Panc1 (cell line): ENCODE data around the gene TMOD1. TPM values are rescaled to one million over a fixed set of nuclear protein-coding genes. Genes with fewer than 3 reads are reported as not detected.

Experiments
- ATAC-seq: fragments of 200-7000 bp; cut with Tn5 transposase; 2 replicates; pipeline ENCODE4 v1.9.1; 2020; ENCODE audit warnings: mild to moderate bottlenecking, moderate library complexity
- BruUV-seq: library from RNA; stranded (reverse); fragments of 400-500 nt; replicated peaks from 2 replicates; lab custom pipeline; 2021; lab: Mats Ljungman, UMichigan
- CTCF ChIA-PET: fragments of 300-600 bp; sonication (Branson Sonifier 250); formaldehyde crosslinking; loops from one replicate; lab custom pipeline; 2022; ENCODE audit warnings: antibody characterized with exemption; lab: Charles Lee
- POLR2A ChIA-PET: fragments of 300-600 bp; sonication (Branson Sonifier 250); formaldehyde crosslinking; loops from one replicate; lab custom pipeline; 2022; ENCODE audit warnings: antibody characterized with exemption; lab: Charles Lee
- DNase-seq: peaks from one replicate; pipeline ENCODE4 v3.0.0-alpha.2; 2010; ENCODE audit warnings: low read depth, low spot score
- H3K27ac ChIP-seq: 2 replicates; pipeline ENCODE4 v1.5.1; 2011; ENCODE audit warnings: mild to moderate bottlenecking, low read length, inconsistent platforms
- H3K27me3 ChIP-seq: fragments of 200-500 bp; sonication (Bioruptor generic); 2 replicates; pipeline ENCODE4 v1.6.0; 2014; ENCODE audit warnings: low read length, inconsistent platforms; ENCODE audit not compliant: control insufficient read depth, insufficient read depth
- H3K36me3 ChIP-seq: fragments of 200-500 bp; sonication (Bioruptor generic); 2 replicates; pipeline ENCODE4 v1.5.1; 2014; ENCODE audit warnings: inconsistent platforms, mild to moderate bottlenecking, low read length, moderate library complexity; ENCODE audit not compliant: control insufficient read depth, insufficient read depth
- H3K4me1 ChIP-seq: 2 replicates; pipeline ENCODE4 v1.5.1; 2011; ENCODE audit warnings: inconsistent platforms, mild to moderate bottlenecking, low read length, moderate library complexity; ENCODE audit not compliant: control insufficient read depth, insufficient read depth
- H3K4me3 ChIP-seq, 2 experiments: 2 replicates each; pipeline ENCODE4 v1.5.1; 2011 to 2012; ENCODE audit warnings: low read depth in 2 of 2, low read length in 2 of 2, mild to moderate bottlenecking in 2 of 2, inconsistent platforms in 1 of 2, moderate library complexity in 1 of 2
- H3K9me3 ChIP-seq: fragments of 200-500 bp; sonication (Bioruptor generic); 2 replicates; pipeline ENCODE4 v1.5.1; 2014; ENCODE audit warnings: low read depth, mild to moderate bottlenecking, inconsistent platforms, low read length, moderate library complexity; ENCODE audit not compliant: control insufficient read depth, insufficient read depth
- CTCF ChIP-seq: fragments of 450-650 bp; IDR thresholded peaks from 2 replicates; pipeline ENCODE4 v1.5.1; 2017; ENCODE audit warnings: mild to moderate bottlenecking
- POLR2AphosphoS5 ChIP-seq: IDR thresholded peaks from 2 replicates; pipeline ENCODE4 v1.6.1; 2012; ENCODE audit warnings: mild to moderate bottlenecking, low read depth, low read length, moderate library complexity
- REST ChIP-seq, 2 experiments: IDR thresholded peaks; 2 replicates each; pipeline ENCODE4 v1.6.1; 2011 to 2012; ENCODE audit warnings: low read depth in 2 of 2, control low read depth in 1 of 2, low read length in 1 of 2, mild to moderate bottlenecking in 1 of 2, moderate library complexity in 1 of 2; ENCODE audit not compliant: insufficient read depth in 1 of 2
- SIN3A ChIP-seq: IDR thresholded peaks from 2 replicates; pipeline ENCODE4 v1.6.1; 2012; ENCODE audit warnings: low read depth, mild to moderate bottlenecking, low read length, moderate library complexity, borderline replicate concordance; ENCODE audit not compliant: insufficient read depth
- TCF7L2 ChIP-seq: IDR thresholded peaks from 2 replicates; pipeline ENCODE4 v1.6.1; 2011; ENCODE audit warnings: mild to moderate bottlenecking, low read depth, low read length, inconsistent platforms
- in situ Hi-C: cut with HindIII; loops from 2 replicates; pipeline ENCODE4 v1.10.0; 2016; ENCODE audit warnings: low sequenced_read_pairs, low pct_unique_long_range_greater_than_20kb
- intact Hi-C: fragments of 100-400 bp; cut with micrococcal nuclease; formaldehyde crosslinking; loops from one replicate; pipeline ENCODE4 v1.10.0; 2022; ENCODE audit not compliant: unreplicated experiment
- total RNA-seq: library from RNA; stranded (reverse); gene quantifications from one replicate; pipeline ENCODE4 v1.2.1, GENCODE V29; 2021; ENCODE audit not compliant: unreplicated experiment

Gene TMOD1
- total RNA-seq, 1 experiment from 2014 or later: 1.4 TPM

- Histone ChIP-seq H3K27me3 (peaks cover 5% of the 10 kb centered on the region), H3K4me1 (no peaks in the 10 kb centered on the region), H3K9me3 (no peaks in the 10 kb centered on the region), H3K27ac (no peak overlapping the region), H3K4me3 (no peak overlapping the region), H3K36me3 (peaks cover 3% of the 10 kb centered on the region; the same call in 1 of the 2 replicates)
- DNase-seq (no peak), ATAC-seq (no peak)
- CTCF ChIA-PET: no interaction called here
- TF ChIP-seq POLR2AphosphoS5: no peak
- no peak for TF ChIP-seq SIN3A
- no peak for TF ChIP-seq CTCF
- TF ChIP-seq REST (IDR thresholded peaks at IDR 0.05; ENCODE audit: insufficient read depth in 1 of 2, low read depth in 2 of 2, low read length in 1 of 2): no peak
- TF ChIP-seq TCF7L2: no peak
- POLR2A ChIA-PET: no interaction called here
- no TSS peak for BruUV-seq
- in situ Hi-C loops (no loop called here), intact Hi-C loops (no loop called here)
Observed at GRCh38 chr9:97504381-97505216, 3.1 kb downstream of the TMOD1 start.

- Histone ChIP-seq H3K27ac (no peak overlapping the region), H3K27me3 (no peaks in the 10 kb centered on the region; the same call in 1 of the 2 replicates), H3K9me3 (no peaks in the 10 kb centered on the region), H3K36me3 (peaks cover 3% of the 10 kb centered on the region; the same call in 1 of the 2 replicates), H3K4me1 (no peaks in the 10 kb centered on the region; the same call in 1 of the 2 replicates), H3K4me3 (no peak overlapping the region)
- TF ChIP-seq POLR2AphosphoS5: no peak
- TF ChIP-seq SIN3A: no peak
- TF ChIP-seq REST (IDR thresholded peaks at IDR 0.05; ENCODE audit: insufficient read depth in 1 of 2, low read depth in 2 of 2, low read length in 1 of 2): no peak
- TF ChIP-seq TCF7L2: no peak
- no peak for TF ChIP-seq CTCF
- POLR2A ChIA-PET: no interaction called here
- intact Hi-C loops: no loop called here
- in situ Hi-C loops: no loop called here
- CTCF ChIA-PET: no interaction called here
- BruUV-seq: no TSS peak
- DNase-seq (no peak), ATAC-seq (no peak)
Observed at GRCh38 chr9:97505845-97506244, 4.4 kb downstream of the TMOD1 start.
